ENCODE measurements around the gene TM7SF2. TPM values are rescaled to one million over a fixed set of nuclear protein-coding genes. Genes with fewer than 3 reads are reported as not detected.

TM7SF2 gene
- total and polyA plus RNA-seq, 11 donors, result 17.6 to 752 (median 74.6) TPM

- 57 to 75% (median 60%) methylated on average over 3 of the region's 3 CpGs for WGBS, 4 donors
- no peak for ATAC-seq
- no peaks in the 10 kb centered on the region for H3K9me3 ChIP-seq
- no peak for DNase-seq
- TF ChIP-seq CTCF (IDR thresholded peaks at IDR 0.05) (no peak), POLR2A (IDR thresholded peaks at IDR 0.05) (no peak)
- intact Hi-C loops (cut with DNase I), result loop anchor here in 4 of 10 donors (2.0 to 10.0 kb wide), 3 partner anchors 36 to 196 kb away; partner anchors contain the start of genes CAPN1 (in 2 of the 4), CDCA5 (in 1 of the 4), PPP2R5B (in 1 of the 4) and ZFPL1 (in 1 of the 4)
- peak overlapping the region in 11 of 12 donors; percentile 72 to 98 (median 85) for H3K4me3 ChIP-seq
- H3K36me3 ChIP-seq, result peaks cover 0 to 57% (median 52%) of the 10 kb centered on the region in 9 donors
- peaks cover 0 to 48% (median 34%) of the 10 kb centered on the region in 12 donors for H3K4me1 ChIP-seq
- H3K27me3 ChIP-seq, result no peaks in the 10 kb centered on the region
- peak overlapping the region in 10 of 12 donors; percentile 76 to 96 (median 89) for H3K27ac ChIP-seq
These were observed 9.2 kb downstream of the TM7SF2 start for GRCh38 chr11:65120831-65121230.

GRCh38 chr11:65121447-65121864 lies 9.8 kb downstream of the TM7SF2 start:
- WGBS, 4 donors, result 0 to 2% (median 1%) methylated on average over 21 to 22 of the region's 22 CpGs
- intact Hi-C loops (cut with DNase I), result loop anchor here in 4 of 10 donors (2.0 to 10.0 kb wide), 3 partner anchors 37 to 197 kb away; partner anchors contain the start of genes CAPN1 (in 2 of the 4), CDCA5 (in 1 of the 4), PPP2R5B (in 1 of the 4) and ZFPL1 (in 1 of the 4)
- no peak for TF ChIP-seq POLR2A (IDR thresholded peaks at IDR 0.05)

GRCh38 chr11:65121865-65122696 lies 10.4 kb downstream of the TM7SF2 start, which contains the start of the genes FAU and MRPL49:
FAU (minus strand) TSS chr11:65122134; CDS start chr11:65121813, 321 bp downstream.
MRPL49 (plus strand) TSS chr11:65122321; CDS start chr11:65122347, 26 bp downstream.
- H3K36me3 ChIP-seq, result peaks cover 0 to 66% (median 61%) of the 10 kb centered on the region in 9 donors
- intact Hi-C loops (cut with DNase I), result loop anchor here in 4 of 10 donors (1.0 to 10.0 kb wide), 5 partner anchors 25 to 197 kb away; partner anchors contain the start of genes CAPN1 (in 2 of the 4), CDCA5 (in 2 of the 4), ZFPL1 (in 2 of the 4) and PPP2R5B (in 1 of the 4)

More at GRCh38 chr11:65121447-65121864, 9.8 kb downstream of the TM7SF2 start:
- peak overlapping the region; percentile 11 to 96 (median 87) for H3K27ac ChIP-seq
- H3K36me3 ChIP-seq, result peaks cover 0 to 59% (median 55%) of the 10 kb centered on the region in 9 donors
- H3K4me1 ChIP-seq, result peaks cover 0 to 42% (median 28%) of the 10 kb centered on the region in 12 donors
- DNase-seq (peak in 1 of 5 donors; percentile 15), ATAC-seq (no peak)
- H3K4me3 ChIP-seq, result peak overlapping the region; percentile 70 to 98 (median 84)
- no peaks in the 10 kb centered on the region for H3K9me3 ChIP-seq
- no peaks in the 10 kb centered on the region for H3K27me3 ChIP-seq

More at GRCh38 chr11:65121865-65122696, 10.4 kb downstream of the TM7SF2 start, which contains the start of the genes FAU and MRPL49:
- Histone ChIP-seq H3K27ac (peak within 1 kb of the TSS; percentile 13 to 96 (median 87)), H3K4me3 (peak within 1 kb of the TSS; percentile 70 to 98 (median 84)), H3K4me1 (peaks cover 0 to 36% (median 22%) of the 10 kb centered on the region in 12 donors), H3K27me3 (no peaks in the 10 kb centered on the region), H3K9me3 (no peaks in the 10 kb centered on the region)
- 0 to 1% (median 1%) methylated on average over 44 to 64 of the region's 64 CpGs for WGBS, 4 donors
- DNase-seq (peak; percentile 98 to 99 (median 98)), ATAC-seq (peak; percentile 89 to 95 (median 92))
- no peak for TF ChIP-seq CTCF (IDR thresholded peaks at IDR 0.05)
- peak; percentile 58 to 93 for TF ChIP-seq POLR2A (IDR thresholded peaks at IDR 0.05)

Data from heart left ventricle (tissue), 16 donors.